ENCODE results near the gene C6orf15.

The C6orf15 gene

GRCh38 chr6:31065556-31065955 lies 46.8 kb downstream of the C6orf15 start:
- TF ChIP-seq CTCF (IDR thresholded peaks at IDR 0.05; ENCODE audit: low read depth, low read length) = no peak
- H3K4me3 ChIP-seq (ENCODE audit: low read depth, low read length) = no peak overlapping the region

DNA sequence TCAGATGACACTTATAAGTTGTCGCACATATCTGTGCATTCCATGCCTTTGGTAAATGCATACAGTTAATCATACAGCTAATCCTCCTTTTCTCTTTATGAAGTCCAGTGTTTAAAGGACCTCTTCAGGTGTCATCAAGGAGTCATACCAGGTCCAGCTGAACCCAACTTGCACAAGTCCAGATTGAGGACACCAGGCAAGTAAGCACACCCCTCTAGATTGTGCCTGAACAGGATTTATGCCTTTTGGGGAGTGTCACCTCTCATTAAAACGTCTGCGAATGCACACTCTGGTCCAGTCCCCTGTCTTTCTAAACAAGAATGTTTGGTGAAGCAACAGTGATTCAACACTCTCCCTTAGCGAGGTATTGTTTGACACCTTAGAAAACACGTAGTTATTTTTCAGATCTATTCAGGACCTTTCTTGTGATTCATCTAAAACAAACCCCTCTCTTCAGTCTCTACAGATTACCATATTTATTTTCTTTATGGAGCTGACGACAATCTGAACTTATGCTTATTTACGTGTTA lies 48.4 kb downstream of the C6orf15 start:
- TF ChIP-seq CTCF (IDR thresholded peaks at IDR 0.05; ENCODE audit: low read depth, low read length) = no peak

More for the DNA sequence above, 48.4 kb downstream of the C6orf15 start:
- no peak overlapping the region for H3K4me3 ChIP-seq (ENCODE audit: low read depth, low read length)
